Measurements from ENCODE around the gene SFSWAP. TPM values are rescaled to one million over a fixed set of nuclear protein-coding genes. Genes with fewer than 3 reads are reported as not detected.

SFSWAP gene
- total and polyA plus RNA-seq, 2 of the 8 experiments (the other 6 are each of a cell fraction or from before 2014, with no cell fraction given), result 36.5 to 49.5 TPM

GRCh38 chr12:131826097-131826928 is 115.4 kb downstream of the SFSWAP start:
- H3K79me1 ChIP-seq (ENCODE audit: low read depth, low read length), result no peaks in the 10 kb centered on the region
- H4K8ac ChIP-seq (ENCODE audit: extremely low read depth, insufficient read depth, low read length), result no peak overlapping the region; the same call in 1 of the 2 replicates
- ChIA-PET POLR2A (ENCODE audit: partially characterized antibody) (interaction anchor here (1.0 to 1.3 kb wide), 3 partner anchors 103 to 236 kb away, joined by 3 read pairs; no protein-coding TSS in a partner anchor), CTCF (ENCODE audit: partially characterized antibody) (interaction anchor here (0.5 to 1.6 kb wide), 5 partner anchors 15 to 1613 kb away, joined by 3 to 5 read pairs (median 3); no protein-coding TSS in a partner anchor)
- H3K27me3 ChIP-seq (replicated peaks in 1 of 4; ENCODE audit: control insufficient read depth in 3 of 4, extremely low read depth in 1 of 4, insufficient read depth in 3 of 4, low read length in 3 of 4), result peaks cover 2 to 17% (median 13%) of the 10 kb centered on the region in 4 experiments; a peak in 6 of 7 replicates
- no peak overlapping the region for H3K18ac ChIP-seq (ENCODE audit: extremely low read depth, low read length)
- no peak overlapping the region for H2AK5ac ChIP-seq (ENCODE audit: low read depth, low read length)
- no peak overlapping the region for H2AFZ ChIP-seq (ENCODE audit: low read length)
- H4K91ac ChIP-seq (replicated peaks; ENCODE audit: insufficient read length, low read length), result no peak overlapping the region
- H3K4me1 ChIP-seq (replicated peaks in 1 of 4; ENCODE audit: control insufficient read depth in 3 of 4, insufficient read depth in 4 of 4, low read length in 3 of 4), result peaks cover 0 to 16% (median 11%) of the 10 kb centered on the region in 4 experiments; a peak in 6 of 7 replicates
- WGBS, 2 experiments (ENCODE audit: extremely low coverage in 1 of 2, insufficient coverage in 1 of 2, insufficient read length in 1 of 2, insufficient replicate concordance in 2 of 2, low coverage in 1 of 2, low lambda C conversion rate in 2 of 2, missing lambda C conversion rate in 1 of 2), result 94% methylated on average over 23 of the region's 23 CpGs; no CpG with 5 or more reads in 1 of the 2 experiments
- H3K23ac ChIP-seq (ENCODE audit: insufficient read length), result no peak overlapping the region
- H3K23me2 ChIP-seq (ENCODE audit: low read depth, low read length), result peaks cover 16% of the 10 kb centered on the region; the same call in 1 of the 2 replicates
- no peak overlapping the region for H2BK120ac ChIP-seq (replicated peaks; ENCODE audit: low read depth, low read length)
- H3K14ac ChIP-seq (ENCODE audit: insufficient read length), result no peak overlapping the region
- no peak overlapping the region for H2BK5ac ChIP-seq (ENCODE audit: low read depth, low read length)
- no peak overlapping the region for H3K4me3 ChIP-seq (ENCODE audit: extremely low read depth in 1 of 4, insufficient read depth in 2 of 4, low read depth in 3 of 4, low read length in 4 of 4)
- FAIRE-seq (no peak), DNase-seq (ENCODE audit: low read depth in 1 of 2, low spot score in 2 of 2) (no peak)
- no peak overlapping the region for H3K27ac ChIP-seq (ENCODE audit: low read depth, low read length)
- no peak overlapping the region for H2BK15ac ChIP-seq (ENCODE audit: low read length)
- H3K79me2 ChIP-seq (ENCODE audit: control insufficient read depth in 1 of 2, insufficient read depth in 2 of 2, low read length in 2 of 2), result peaks cover 0 to 11% of the 10 kb centered on the region in 2 experiments; a peak in 1 of 4 replicates
- no peak overlapping the region for H4K5ac ChIP-seq (ENCODE audit: insufficient read length, low read depth, low read length)
- no peak overlapping the region for H3K4me2 ChIP-seq (ENCODE audit: insufficient read depth in 1 of 2, low read depth in 2 of 2, low read length in 2 of 2)
- H3K9ac ChIP-seq (replicated peaks in 1 of 4; ENCODE audit: extremely low read depth in 1 of 4, low read depth in 3 of 4, low read length in 3 of 4), result no peak overlapping the region
- H2BK20ac ChIP-seq (ENCODE audit: low read length), result peak overlapping the region; percentile 90; the same call in 1 of the 2 replicates
- no peaks in the 10 kb centered on the region for H3K9me3 ChIP-seq (ENCODE audit: insufficient read depth in 2 of 2, low read depth in 1 of 2, low read length in 1 of 2)
- no peak overlapping the region for H3K56ac ChIP-seq (replicated peaks; ENCODE audit: insufficient read length, low read depth, low read length)
- H2BK12ac ChIP-seq (ENCODE audit: low read depth, low read length), result peak overlapping the region; percentile 75; the same call in 1 of the 2 replicates
- no peak for TF ChIP-seq EGR1 (IDR thresholded peaks at IDR 0.05; ENCODE audit: borderline replicate concordance, low read depth, low read length)
- no peak for TF ChIP-seq KDM5A (IDR thresholded peaks at IDR 0.05; ENCODE audit: low read length)
- TF ChIP-seq RAD21 (IDR thresholded peaks at IDR 0.05 in 1 of 2, conservative IDR thresholded peaks at IDR 0.05 in 1 of 2; ENCODE audit: low read depth in 2 of 2, low read length in 2 of 2), result no peak
- no peak for TF ChIP-seq CTCF (IDR thresholded peaks at IDR 0.05; ENCODE audit: control extremely low read depth in 1 of 3, insufficient read depth in 1 of 3, low read depth in 1 of 3, low read length in 3 of 3)
- H3K36me3 ChIP-seq (ENCODE audit: control insufficient read depth in 2 of 4, insufficient read depth in 4 of 4, low read length in 3 of 4), result no peaks in the 10 kb centered on the region
- peaks cover 2 to 8% of the 10 kb centered on the region in 2 experiments for H4K20me1 ChIP-seq (replicated peaks in 1 of 2; ENCODE audit: control insufficient read depth in 1 of 2, insufficient read depth in 2 of 2, low read length in 2 of 2)
- H3K4ac ChIP-seq (replicated peaks; ENCODE audit: insufficient read length, low read depth, low read length), result no peak overlapping the region
